Trophoblast cell (in vitro differentiated cells and primary cell): ENCODE measurements around the gene DNAH2.

Source experiments
- DNase-seq, 2 donors: peaks; one replicate each; pipeline ENCODE4 v3.0.0-alpha.2; 2016
- H2AFZ ChIP-seq: 2 replicates; pipeline ENCODE4 v1.6.1; 2013; ENCODE audit warnings: low read length, moderate library complexity, mild to moderate bottlenecking; ENCODE audit not compliant: insufficient read depth, poor library complexity
- H2AK5ac ChIP-seq: 2 replicates; pipeline ENCODE4 v1.6.1; 2013; ENCODE audit warnings: mild to moderate bottlenecking, low read length
- H2BK120ac ChIP-seq: 2 replicates; pipeline ENCODE4 v1.6.1; 2013; ENCODE audit warnings: low read length, mild to moderate bottlenecking, moderate library complexity; ENCODE audit not compliant: insufficient read depth, poor library complexity
- H2BK12ac ChIP-seq: 2 replicates; pipeline ENCODE4 v1.6.1; 2013; ENCODE audit warnings: mild to moderate bottlenecking, low read length, moderate library complexity
- H2BK5ac ChIP-seq: 2 replicates; pipeline ENCODE4 v1.6.1; 2013; ENCODE audit warnings: low read length, low read depth, moderate library complexity, mild to moderate bottlenecking; ENCODE audit not compliant: poor library complexity
- H3K14ac ChIP-seq: 2 replicates; pipeline ENCODE4 v1.6.1; 2013; ENCODE audit warnings: mild to moderate bottlenecking, low read length
- H3K18ac ChIP-seq: 2 replicates; pipeline ENCODE4 v1.6.1; 2013; ENCODE audit warnings: mild to moderate bottlenecking, low read length
- H3K23ac ChIP-seq: 2 replicates; pipeline ENCODE4 v1.6.1; 2013; ENCODE audit warnings: low read length
- H3K27ac ChIP-seq: 2 replicates; pipeline ENCODE4 v1.5.1; 2013; ENCODE audit warnings: low read depth, mild to moderate bottlenecking, inconsistent platforms, low read length, moderate library complexity
- H3K27me3 ChIP-seq: 2 replicates; pipeline ENCODE4 v1.6.1; 2013; ENCODE audit warnings: inconsistent platforms, mild to moderate bottlenecking, low read length, moderate library complexity; ENCODE audit not compliant: insufficient read depth
- H3K36me3 ChIP-seq, 2 experiments: 1 replicate in 1 of 2; 2 replicates in 1 of 2; pipeline ENCODE4 v1.6.1; 2013; ENCODE audit warnings: low read length in 2 of 2, mild to moderate bottlenecking in 2 of 2, moderate library complexity in 1 of 2; ENCODE audit not compliant: insufficient read depth in 2 of 2, control insufficient read depth in 1 of 2
- H3K4ac ChIP-seq: 2 replicates; pipeline ENCODE4 v1.6.1; 2013; ENCODE audit warnings: low read depth, mild to moderate bottlenecking, low read length, moderate library complexity
- H3K4me1 ChIP-seq, 2 experiments: 1 replicate in 1 of 2; 2 replicates in 1 of 2; pipeline ENCODE4 v1.6.1; 2013; ENCODE audit warnings: low read length in 2 of 2, mild to moderate bottlenecking in 2 of 2, moderate library complexity in 1 of 2; ENCODE audit not compliant: insufficient read depth in 2 of 2, control insufficient read depth in 1 of 2
- H3K4me2 ChIP-seq: 2 replicates; pipeline ENCODE4 v1.6.1; 2013; ENCODE audit warnings: inconsistent platforms, mild to moderate bottlenecking, low read length, moderate library complexity
- H3K4me3 ChIP-seq: 2 replicates; pipeline ENCODE4 v1.5.1; 2013; ENCODE audit warnings: mild to moderate bottlenecking, low read depth, low read length, inconsistent platforms
- H3K79me1 ChIP-seq: one replicate; pipeline ENCODE4 v1.6.1; 2013; ENCODE audit warnings: low read length
- H3K79me2 ChIP-seq: 2 replicates; pipeline ENCODE4 v1.6.1; 2013; ENCODE audit warnings: low read length, mild to moderate bottlenecking; ENCODE audit not compliant: control insufficient read depth, insufficient read depth, poor library complexity
- H3K9ac ChIP-seq: 2 replicates; pipeline ENCODE4 v1.6.1; 2013; ENCODE audit warnings: mild to moderate bottlenecking, low read length
- H3K9me3 ChIP-seq: 2 replicates; pipeline ENCODE4 v1.6.1; 2013; ENCODE audit warnings: low read depth, mild to moderate bottlenecking, control low read depth, inconsistent platforms, low read length; ENCODE audit not compliant: insufficient read depth
- H4K12ac ChIP-seq: 2 replicates; pipeline ENCODE4 v1.6.1; 2013; ENCODE audit warnings: low read depth, mild to moderate bottlenecking, low read length, moderate library complexity
- H4K8ac ChIP-seq: 2 replicates; pipeline ENCODE4 v1.6.1; 2013; ENCODE audit warnings: low read depth, mild to moderate bottlenecking, low read length, moderate library complexity
- H4K91ac ChIP-seq: one replicate; pipeline ENCODE4 v1.6.1; 2013; ENCODE audit warnings: low read depth, mild to moderate bottlenecking, low read length, moderate library complexity
- WGBS: extraction: QIAGEN DNeasy Blood & Tissue Kit; methylation state at CpG from one replicate; pipeline ENCODE4 v1.1.7; 2013; ENCODE audit warnings: missing lambda C conversion rate; ENCODE audit not compliant: insufficient read length, insufficient coverage; ENCODE audit errors: extremely low coverage; 5-methylcytosine and 5-hydroxymethylcytosine counted together

The DNAH2 gene

DNA sequence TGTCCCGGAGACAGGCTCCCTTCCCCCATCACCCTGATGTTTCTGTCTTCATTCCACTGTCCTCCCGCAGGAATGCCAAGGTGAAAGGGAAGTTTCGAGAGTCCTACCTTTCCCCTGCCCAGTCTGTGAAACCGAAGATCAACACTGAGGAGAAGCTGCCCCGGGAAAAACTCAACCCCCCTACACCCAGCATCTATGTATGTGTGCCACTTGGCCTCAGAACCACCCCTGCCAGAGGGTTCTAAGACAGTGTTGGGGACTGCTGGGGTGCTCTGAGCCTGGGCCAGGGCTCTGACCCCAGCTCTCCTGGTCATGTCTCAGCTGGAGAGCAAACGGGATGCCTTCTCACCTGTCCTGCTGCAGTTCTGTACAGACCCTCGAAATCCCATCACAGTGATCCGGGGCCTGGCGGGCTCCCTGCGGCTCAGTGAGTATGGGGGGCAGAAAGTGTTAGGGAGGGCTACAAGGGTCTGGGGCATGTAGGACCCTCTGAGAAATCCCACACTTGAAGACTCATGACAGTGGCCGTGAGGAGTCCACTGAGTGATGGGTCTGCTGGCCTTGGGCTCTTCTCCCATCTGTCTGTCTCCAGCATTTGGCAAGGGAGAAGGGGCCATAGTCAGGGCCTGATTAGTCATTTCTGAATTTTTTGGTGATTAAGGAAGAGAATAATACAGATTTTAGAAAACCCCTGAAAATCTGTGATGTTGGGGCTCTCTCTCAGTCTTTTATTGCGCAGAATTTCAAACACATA, 132.4 kb downstream of the DNAH2 start:
- Histone ChIP-seq H3K18ac (no peak overlapping the region), H2AFZ (no peak overlapping the region), H3K14ac (no peak overlapping the region), H3K4ac (no peak overlapping the region), H4K8ac (no peak overlapping the region), H4K12ac (no peak overlapping the region), H4K91ac (no peak overlapping the region), H3K9me3 (peaks cover 4% of the 10 kb centered on the region), H2BK12ac (no peak overlapping the region), H3K9ac (no peak overlapping the region), H3K79me2 (peaks cover 3% of the 10 kb centered on the region), H3K79me1 (no peaks in the 10 kb centered on the region), H3K4me2 (no peak overlapping the region), H3K23ac (no peak overlapping the region), H3K4me3 (no peak overlapping the region), H3K4me1 (peaks cover 5 to 18% of the 10 kb centered on the region in 2 experiments), H2BK5ac (no peak overlapping the region), H3K36me3 (peaks cover 81 to 84% of the 10 kb centered on the region in 2 experiments), H3K27me3 (no peaks in the 10 kb centered on the region), H3K27ac (no peak overlapping the region), H2AK5ac (no peak overlapping the region), H2BK120ac (no peak overlapping the region)
- WGBS = no CpG with 5 or more reads among the region's 12 CpGs
- DNase-seq = peak in 1 of 2 donors; percentile 35

DNA sequence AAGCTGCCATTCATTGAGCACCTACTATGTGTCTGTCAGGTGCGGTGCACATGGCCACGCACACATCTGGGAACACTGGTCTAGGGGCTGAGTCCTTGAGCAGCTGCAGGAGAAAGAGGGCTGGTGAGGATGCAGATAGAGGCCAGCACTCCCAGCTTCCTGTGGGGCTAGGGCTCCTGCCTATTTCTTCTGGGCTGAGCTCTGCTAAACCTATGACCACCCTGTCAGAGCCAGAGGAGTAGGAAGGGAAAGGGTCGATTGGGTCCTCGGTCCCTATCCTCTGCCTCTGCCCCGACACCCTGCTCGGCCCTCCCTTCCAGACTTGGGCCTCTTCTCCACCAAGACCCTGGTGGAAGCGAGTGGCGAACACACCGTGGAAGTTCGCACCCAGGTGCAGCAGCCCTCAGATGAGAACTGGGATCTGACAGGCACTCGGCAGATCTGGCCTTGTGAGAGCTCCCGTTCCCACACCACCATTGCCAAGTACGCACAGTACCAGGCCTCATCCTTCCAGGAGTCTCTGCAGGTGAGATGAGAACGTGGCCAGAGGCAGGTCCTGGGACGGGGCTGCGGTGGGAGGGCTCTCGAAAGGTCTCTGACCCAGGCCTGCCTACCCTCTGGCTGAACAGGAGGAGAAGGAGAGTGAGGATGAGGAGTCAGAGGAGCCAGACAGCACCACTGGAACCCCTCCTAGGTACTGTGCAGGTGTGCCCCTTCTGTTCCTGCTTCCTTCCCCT, 133.3 kb downstream of the DNAH2 start:
- Histone ChIP-seq H3K27ac (no peak overlapping the region), H3K14ac (no peak overlapping the region), H4K12ac (no peak overlapping the region), H3K79me2 (no peaks in the 10 kb centered on the region), H3K18ac (no peak overlapping the region), H3K9me3 (peaks cover 4% of the 10 kb centered on the region), H3K27me3 (no peaks in the 10 kb centered on the region), H3K79me1 (peaks cover 4% of the 10 kb centered on the region), H2AFZ (no peak overlapping the region), H3K9ac (no peak overlapping the region), H3K23ac (no peak overlapping the region), H2AK5ac (no peak overlapping the region), H3K4ac (no peak overlapping the region), H3K4me1 (peaks cover 10 to 22% of the 10 kb centered on the region in 2 experiments), H3K4me2 (no peak overlapping the region), H2BK120ac (no peak overlapping the region), H3K4me3 (no peak overlapping the region), H4K8ac (no peak overlapping the region), H2BK5ac (no peak overlapping the region), H3K36me3 (peaks cover 77 to 83% of the 10 kb centered on the region in 2 experiments), H4K91ac (no peak overlapping the region), H2BK12ac (no peak overlapping the region)
- DNase-seq = no peak
- WGBS = no CpG with 5 or more reads among the region's 17 CpGs

DNA sequence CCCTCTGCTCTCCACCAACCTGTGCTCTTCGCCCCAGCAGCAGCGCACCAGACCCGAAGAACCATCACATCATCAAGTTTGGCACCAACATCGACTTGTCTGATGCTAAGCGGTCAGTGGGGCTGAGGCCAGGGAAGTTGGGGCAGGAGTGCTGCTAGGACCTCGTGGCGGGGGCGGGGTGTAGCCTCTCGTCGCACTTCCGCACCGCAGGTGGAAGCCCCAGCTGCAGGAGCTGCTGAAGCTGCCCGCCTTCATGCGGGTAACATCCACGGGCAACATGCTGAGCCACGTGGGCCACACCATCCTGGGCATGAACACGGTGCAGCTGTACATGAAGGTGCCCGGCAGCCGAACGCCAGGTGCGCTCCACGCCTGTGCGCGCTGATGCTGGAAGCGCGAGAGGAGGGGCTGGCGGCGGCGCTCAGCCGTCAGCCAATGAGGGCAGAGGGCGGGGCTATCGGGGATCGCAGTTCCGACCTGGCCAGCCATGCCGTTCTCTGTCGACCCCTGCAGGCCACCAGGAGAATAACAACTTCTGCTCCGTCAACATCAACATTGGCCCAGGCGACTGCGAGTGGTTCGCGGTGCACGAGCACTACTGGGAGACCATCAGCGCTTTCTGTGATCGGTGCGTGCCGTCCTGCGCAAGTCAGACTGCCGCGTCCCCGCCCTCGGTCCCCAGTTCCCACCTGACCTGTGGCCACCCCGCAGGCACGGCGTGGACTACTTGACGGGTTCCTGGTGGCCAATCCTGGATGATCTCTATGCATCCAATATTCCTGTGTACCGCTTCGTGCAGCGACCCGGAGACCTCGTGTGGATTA, 134.1 kb downstream of the DNAH2 start:
- Histone ChIP-seq H4K91ac (no peak overlapping the region), H3K4me1 (peaks cover 16 to 30% of the 10 kb centered on the region in 2 experiments), H3K9ac (no peak overlapping the region), H3K4me2 (no peak overlapping the region), H2BK5ac (no peak overlapping the region), H3K9me3 (peaks cover 4% of the 10 kb centered on the region), H3K14ac (no peak overlapping the region), H3K23ac (no peak overlapping the region), H3K18ac (no peak overlapping the region), H4K12ac (no peak overlapping the region), H3K27me3 (no peaks in the 10 kb centered on the region), H2AK5ac (no peak overlapping the region), H2BK120ac (no peak overlapping the region), H3K79me2 (no peaks in the 10 kb centered on the region), H2BK12ac (no peak overlapping the region), H3K79me1 (peaks cover 8% of the 10 kb centered on the region), H3K27ac (no peak overlapping the region), H3K4ac (no peak overlapping the region), H4K8ac (no peak overlapping the region), H2AFZ (no peak overlapping the region), H3K36me3 (peaks cover 69 to 76% of the 10 kb centered on the region in 2 experiments), H3K4me3 (no peak overlapping the region)
- WGBS = no CpG with 5 or more reads among the region's 60 CpGs
- peak; percentile 95 to 96 for DNase-seq

DNA sequence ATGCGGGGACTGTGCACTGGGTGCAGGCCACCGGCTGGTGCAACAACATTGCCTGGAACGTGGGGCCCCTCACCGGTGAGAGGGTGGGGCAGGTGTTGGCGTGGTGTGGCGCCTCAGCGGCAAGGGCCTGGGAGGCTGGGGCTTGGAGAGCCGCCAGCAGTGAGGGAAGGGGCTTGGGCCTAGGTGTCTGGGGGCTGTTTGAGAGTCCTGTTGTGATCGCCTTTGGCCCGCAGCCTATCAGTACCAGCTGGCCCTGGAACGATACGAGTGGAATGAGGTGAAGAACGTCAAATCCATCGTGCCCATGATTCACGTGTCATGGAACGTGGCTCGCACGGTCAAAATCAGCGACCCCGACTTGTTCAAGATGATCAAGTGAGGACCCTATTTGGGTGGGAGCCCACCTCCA, 134.7 kb downstream of the DNAH2 start:
- no peak overlapping the region for H2AFZ ChIP-seq
- no peaks in the 10 kb centered on the region for H3K27me3 ChIP-seq
- no peak overlapping the region for H4K91ac ChIP-seq
- peaks cover 12% of the 10 kb centered on the region for H3K79me1 ChIP-seq
- no peak overlapping the region for H2BK120ac ChIP-seq
- no peak overlapping the region for H3K14ac ChIP-seq
- peaks cover 4% of the 10 kb centered on the region for H3K9me3 ChIP-seq
- no peak overlapping the region for H3K23ac ChIP-seq
- no peak overlapping the region for H3K9ac ChIP-seq
- no peak overlapping the region for H2AK5ac ChIP-seq
- no peak for DNase-seq
- H3K36me3 ChIP-seq = peaks cover 63 to 70% of the 10 kb centered on the region in 2 experiments
- H3K4me3 ChIP-seq = no peak overlapping the region
- no peak overlapping the region for H2BK12ac ChIP-seq
- no peak overlapping the region for H3K27ac ChIP-seq
- H4K12ac ChIP-seq = no peak overlapping the region
- H3K4ac ChIP-seq = no peak overlapping the region
- no peak overlapping the region for H2BK5ac ChIP-seq
- no peak overlapping the region for H3K4me2 ChIP-seq
- peaks cover 1% of the 10 kb centered on the region for H3K79me2 ChIP-seq
- no peak overlapping the region for H3K18ac ChIP-seq
- no CpG with 5 or more reads among the region's 20 CpGs for WGBS
- H4K8ac ChIP-seq = no peak overlapping the region
- peaks cover 16 to 30% of the 10 kb centered on the region in 2 experiments for H3K4me1 ChIP-seq
